AG20443 (cell line): ENCODE data around the gene USF2.

ENCODE experiments used
- DNase-seq: peaks from one replicate; pipeline ENCODE4 v3.0.0; 2012; ENCODE audit warnings: low spot score, mixed read lengths

The USF2 gene

GRCh38 chr19:35299523-35300338 is 31.0 kb downstream of the USF2 start:
- no peak for DNase-seq

- no peak for DNase-seq
Observed at GRCh38 chr19:35300339-35300649, 31.5 kb downstream of the USF2 start.

- DNase-seq = no peak
Observed at GRCh38 chr19:35301961-35302360, 33.2 kb downstream of the USF2 start.

DNA sequence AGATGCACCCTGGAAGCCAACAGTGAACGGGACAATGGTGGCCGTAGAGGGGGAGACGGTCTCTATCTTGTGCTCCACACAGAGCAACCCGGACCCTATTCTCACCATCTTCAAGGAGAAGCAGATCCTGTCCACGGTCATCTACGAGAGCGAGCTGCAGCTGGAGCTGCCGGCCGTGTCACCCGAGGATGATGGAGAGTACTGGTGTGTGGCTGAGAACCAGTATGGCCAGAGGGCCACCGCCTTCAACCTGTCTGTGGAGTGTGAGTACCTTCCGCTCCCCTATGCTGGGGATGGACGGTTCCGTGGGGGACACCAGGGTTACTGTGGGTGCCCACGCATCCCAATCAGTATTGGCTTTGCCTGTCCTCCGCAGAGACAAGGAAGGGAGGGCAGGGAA is 33.7 kb downstream of the USF2 start:
- no peak for DNase-seq

DNA sequence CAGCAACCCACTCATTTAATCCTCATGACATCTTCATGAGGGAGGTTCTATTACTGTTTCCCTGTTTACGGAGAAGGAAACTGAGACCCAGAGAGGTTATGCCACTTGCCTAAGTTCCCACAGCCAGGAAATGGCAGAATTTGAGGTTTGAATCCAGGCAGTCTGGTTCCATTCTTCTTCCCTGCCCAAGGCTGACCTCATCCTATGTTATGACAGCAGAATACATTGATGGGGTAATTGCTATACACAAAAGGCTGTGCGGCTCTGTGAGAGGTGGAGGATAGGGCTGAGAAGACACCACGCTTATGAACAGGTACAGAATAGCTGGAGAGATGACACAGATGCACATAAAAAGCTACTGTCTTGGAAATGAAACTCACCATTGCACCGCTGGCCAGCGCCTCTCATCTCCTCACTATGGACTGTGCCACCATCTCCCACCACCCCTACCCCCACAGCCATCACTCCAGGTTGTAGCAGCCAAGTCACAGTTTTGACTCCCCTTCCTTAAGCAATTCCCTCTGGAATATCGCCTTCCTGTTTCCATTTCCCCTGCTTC is 34.7 kb downstream of the USF2 start:
- DNase-seq = no peak

DNA sequence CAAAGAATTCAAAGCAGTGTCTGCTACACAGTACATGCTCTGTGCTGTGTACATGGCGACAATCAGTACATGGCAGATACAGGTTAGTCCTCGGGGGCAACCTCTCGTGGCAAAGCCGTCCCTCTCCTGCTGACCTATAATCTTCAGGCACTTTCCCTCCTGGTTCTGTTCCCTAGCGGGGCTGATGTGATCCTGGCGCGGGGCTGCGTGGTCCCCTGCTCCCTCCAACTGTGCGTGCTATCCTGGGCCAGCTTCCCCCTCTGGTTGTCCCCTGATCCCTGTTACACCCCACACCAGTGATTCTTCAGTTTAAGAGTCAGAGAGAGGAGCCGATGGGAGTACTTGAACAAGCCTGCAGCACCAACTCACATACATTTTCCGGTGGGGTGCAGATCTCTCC is 35.3 kb downstream of the USF2 start:
- DNase-seq = no peak

- no peak for DNase-seq
Observed at GRCh38 chr19:35305181-35305580, 36.4 kb downstream of the USF2 start.

DNA sequence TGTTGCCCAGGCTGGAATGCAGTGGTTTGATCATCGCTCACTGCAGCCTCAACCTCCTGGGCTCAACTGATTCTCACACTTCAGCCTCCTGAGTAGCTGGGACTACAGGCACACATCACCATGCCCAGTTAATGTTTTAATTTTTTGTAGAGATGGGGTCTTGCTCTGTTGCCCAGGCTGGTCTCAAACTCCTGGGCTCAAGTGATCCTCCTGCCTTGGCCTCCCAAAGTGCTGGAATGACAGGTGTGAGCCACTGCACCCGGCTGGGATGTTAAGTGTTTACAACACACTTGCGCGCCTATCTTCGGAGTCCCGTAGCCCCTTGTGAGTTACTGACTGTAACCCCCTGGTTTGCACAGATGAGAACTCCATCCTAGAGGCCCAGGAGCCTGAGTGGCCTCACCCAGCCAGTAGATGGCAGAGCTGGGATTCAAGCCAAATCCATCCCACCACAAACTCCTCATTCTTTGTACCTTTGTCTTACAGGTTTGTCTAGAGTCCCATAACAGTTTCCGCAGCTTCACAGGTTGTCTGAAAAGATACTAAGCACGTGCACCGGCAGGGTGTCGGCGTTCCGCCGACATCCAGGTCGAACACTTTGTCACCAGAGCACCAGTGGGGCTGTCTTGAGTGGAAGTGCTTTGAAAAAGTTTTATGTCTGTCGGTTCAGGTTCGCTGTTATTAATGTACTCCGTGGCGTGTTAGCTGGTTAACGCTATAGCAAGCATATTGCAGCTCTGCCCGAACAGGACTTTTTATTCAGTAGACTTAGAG is 37.9 kb downstream of the USF2 start:
- no peak for DNase-seq

DNA sequence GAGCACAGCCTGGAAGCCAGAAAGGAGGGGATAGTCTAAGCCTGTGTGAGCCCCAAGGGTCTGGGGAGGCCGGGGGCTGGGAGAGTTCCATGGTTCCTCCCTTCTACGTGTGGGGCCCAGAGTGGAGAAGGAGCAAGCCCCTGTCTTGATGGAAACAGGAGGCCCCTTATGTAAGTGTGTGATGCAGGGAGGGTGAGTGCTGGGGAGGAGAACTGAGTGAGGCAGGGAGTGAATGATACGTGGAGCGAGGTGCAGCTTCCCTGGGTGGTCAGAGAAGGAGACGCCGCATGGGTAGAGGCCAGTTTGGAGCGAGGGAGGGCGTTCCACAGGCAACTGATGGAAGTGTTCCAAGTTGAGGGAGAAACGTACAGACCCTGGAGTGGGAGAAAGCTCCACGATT is 39.2 kb downstream of the USF2 start:
- no peak for DNase-seq

DNA sequence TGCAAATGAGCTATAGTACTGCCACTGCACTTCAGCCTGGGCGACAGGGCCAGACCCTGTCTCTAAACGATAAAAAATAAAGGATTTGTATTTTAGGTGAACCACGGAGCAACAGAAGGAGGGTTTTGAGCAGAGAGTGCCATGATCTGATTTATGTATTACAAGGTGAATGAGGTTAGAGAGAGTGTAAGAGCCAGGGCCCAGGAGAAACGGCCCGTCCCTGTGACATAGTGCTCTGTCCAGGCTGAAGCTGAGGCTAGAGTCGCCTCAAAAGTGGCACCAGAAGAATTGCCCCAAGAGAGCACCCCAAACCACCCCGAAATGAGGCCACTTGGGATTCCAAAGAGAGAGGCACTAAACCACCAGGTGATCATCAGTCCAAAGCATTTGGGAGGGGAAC is 40.1 kb downstream of the USF2 start:
- DNase-seq = no peak

DNA sequence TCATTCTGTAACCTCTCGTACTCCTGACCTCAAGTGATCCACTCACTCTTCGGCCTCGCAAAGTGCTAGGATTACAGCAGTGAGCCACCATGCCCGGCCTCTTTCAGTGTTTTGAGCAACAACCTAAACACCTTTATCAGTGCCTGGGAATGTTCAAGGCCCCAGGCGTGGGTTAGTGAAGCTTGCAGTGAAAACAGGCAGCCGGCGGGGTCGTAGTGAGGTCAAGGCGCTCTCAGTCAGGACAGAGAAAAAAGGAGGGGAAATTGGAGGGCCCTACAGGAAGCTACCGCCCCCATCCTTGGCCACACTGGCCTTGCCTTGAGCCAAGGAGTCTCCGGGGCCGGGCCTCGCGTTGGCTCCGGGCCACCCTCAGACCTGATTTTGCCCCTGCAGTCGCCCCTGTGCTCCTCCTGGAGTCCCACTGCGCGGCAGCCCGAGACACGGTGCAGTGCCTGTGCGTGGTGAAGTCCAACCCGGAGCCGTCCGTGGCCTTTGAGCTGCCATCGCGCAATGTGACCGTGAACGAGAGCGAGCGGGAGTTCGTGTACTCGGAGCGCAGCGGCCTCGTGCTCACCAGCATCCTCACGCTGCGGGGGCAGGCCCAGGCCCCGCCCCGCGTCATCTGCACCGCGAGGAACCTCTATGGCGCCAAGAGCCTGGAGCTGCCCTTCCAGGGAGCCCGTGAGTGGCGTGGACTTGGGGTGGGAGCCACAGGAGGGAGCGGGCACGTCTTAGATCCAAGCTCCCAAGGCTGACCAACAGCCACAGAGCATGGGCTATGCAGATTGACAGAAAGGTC is 40.9 kb downstream of the USF2 start:
- no peak for DNase-seq

GRCh38 chr19:35310331-35310730 is 41.6 kb downstream of the USF2 start:
- DNase-seq = no peak

DNA sequence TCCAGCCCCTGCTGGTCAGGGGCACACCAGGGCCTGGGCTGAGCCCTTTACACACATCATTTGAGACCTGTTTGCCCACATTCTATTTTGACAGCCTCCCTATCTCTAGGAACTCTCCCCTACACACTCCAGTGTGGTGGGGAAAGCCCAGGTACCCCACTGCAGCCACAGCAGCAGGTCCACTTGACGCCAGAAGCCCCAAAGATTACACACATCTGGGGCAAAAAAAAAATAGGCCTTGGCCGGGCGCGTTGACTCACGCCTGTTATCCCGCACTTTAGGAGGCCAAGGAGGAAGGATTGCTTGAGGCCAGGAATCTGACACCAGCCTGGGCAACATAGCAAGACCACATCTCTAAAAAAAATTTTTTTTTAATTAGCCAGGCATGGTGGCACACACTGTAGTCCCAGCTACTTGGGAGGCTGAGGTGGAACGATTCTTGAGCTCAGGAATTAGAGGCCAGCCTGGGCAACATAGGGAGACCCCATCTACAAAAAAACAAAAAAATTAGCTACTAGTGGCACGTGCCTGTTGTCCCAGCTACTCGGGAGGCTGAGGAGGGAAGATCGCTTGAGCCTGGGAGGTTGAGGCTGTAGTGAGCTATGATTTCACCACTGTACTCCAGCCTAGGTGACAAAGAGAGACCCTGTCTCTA is 42.2 kb downstream of the USF2 start:
- DNase-seq = no peak

DNA sequence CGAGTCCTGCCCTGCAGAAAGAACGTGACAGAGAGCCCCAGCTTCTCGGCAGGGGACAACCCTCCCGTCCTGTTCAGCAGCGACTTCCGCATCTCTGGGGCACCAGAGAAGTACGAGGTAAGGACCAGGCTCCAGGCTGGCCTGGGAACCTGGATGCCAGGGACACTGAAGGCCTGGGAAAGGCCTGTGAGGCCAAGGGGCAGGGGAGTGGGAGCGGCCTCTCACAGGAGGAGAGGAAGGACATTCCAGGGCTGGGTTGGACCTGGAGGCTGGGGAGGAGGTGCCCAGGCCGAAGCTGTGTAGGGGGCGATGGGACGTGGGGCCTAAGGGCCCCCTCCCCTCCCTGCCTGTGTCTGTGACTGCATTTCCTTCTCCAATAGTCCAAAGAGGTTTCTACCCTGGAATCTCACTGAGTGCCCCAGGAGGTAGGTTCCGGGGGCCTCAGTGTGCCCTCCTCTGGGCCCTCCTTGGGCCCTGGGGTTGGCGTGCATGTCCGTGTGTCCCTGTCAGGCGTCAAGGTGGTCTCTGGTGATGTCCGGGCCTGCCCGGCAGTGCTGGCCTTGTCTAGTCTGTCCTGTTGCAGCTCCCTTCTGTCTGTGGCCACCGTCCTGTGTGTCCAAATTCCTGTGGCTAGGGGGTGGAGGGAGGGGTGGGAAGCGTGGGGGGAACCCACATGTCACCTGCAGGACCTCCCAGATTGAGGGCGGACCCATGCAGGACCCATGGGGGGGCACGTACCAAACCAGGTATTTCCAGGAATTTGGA is 43.3 kb downstream of the USF2 start:
- DNase-seq = no peak

GRCh38 chr19:35313587-35313986 is 44.8 kb downstream of the USF2 start:
- DNase-seq = no peak

DNA sequence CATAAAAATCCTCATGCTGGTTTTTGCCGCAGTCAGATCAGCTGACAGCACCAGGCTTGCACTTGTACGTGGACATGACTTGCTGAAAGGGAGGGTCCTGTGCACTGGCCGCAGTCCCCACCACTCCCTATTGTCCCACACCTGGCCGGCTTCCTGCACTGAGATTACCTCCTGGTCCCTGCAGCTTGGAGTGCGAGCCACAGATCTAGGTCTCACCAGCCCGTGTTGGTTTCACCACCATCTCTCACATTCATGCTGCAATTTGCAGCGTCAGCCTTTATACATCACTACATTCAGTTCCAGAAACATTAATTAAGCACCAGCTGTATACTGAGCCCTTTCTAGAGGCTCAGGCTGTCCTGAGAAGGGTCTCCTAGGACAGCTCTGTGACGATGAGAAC is 45.3 kb downstream of the USF2 start:
- no peak for DNase-seq

GRCh38 chr19:35314858-35315470 is 46.2 kb downstream of the USF2 start:
- DNase-seq = no peak

DNA sequence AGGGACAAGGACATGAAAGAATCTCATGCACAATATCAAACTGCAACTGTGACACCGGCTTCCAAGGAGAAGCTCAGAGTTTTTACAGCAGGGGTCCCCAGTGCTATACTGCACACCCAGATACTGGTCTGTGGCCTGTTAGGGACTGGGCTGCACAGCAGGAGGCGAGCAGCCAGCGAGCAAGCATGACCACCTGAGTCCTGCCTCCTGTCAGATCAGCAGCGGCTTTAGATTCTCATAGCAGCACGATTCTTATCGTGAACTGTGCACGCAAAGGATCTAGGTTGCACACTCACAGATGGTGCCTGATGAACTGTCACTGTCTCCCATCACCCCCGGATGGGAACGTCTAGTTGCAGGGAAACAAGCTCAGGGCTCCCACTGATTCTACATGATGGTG is 47.1 kb downstream of the USF2 start:
- no peak for DNase-seq

GRCh38 chr19:35316560-35316959 is 47.8 kb downstream of the USF2 start:
- no peak for DNase-seq

DNA sequence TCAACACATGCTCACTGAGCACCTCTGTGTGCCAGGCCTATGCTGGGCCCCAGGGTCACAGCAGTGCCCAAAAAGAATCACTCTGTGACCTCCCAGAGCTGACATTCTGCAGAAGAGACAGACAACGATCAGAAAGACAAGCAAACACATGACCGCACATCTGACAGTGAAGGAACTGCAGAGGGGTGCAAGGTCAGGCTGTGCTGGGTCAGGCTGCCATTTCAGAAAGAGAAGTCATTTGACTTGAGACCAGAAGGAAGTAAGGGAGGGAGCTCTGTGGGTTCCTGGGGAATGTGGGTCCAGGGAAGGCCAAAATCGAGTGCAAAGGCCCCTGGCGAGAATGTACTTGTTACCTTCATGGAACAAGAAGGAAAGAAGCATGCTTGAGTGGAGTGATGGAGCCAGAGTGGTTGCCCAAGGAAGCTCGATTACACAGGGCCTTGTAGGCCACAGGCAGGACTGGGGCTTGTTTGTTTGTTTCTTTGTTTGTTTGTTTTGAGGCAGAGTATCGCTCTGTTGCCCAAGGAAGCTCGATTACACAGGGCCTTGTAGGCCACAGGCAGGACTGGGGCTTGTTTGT is 48.8 kb downstream of the USF2 start:
- DNase-seq = no peak
